Esophagus muscularis mucosa (tissue), 4 donors: ENCODE measurements around the gene DPF3. TPM values are rescaled to one million over a fixed set of nuclear protein-coding genes. Genes with fewer than 3 reads are reported as not detected.

Experiments used
- DNase-seq: peaks from one replicate; pipeline ENCODE4 v3.0.0-alpha.2; 2017; ENCODE audit errors: extremely low spot score
- H3K27ac ChIP-seq, 4 donors: fragments of 200-600 bp; sonication (generic); replicated peaks in 1 of 4; 1 replicate in 3 of 4; 2 replicates in 1 of 4; pipeline ENCODE4 v1.5.1; 2016 to 2019; ENCODE audit warnings: mild to moderate bottlenecking in 1 of 4
- H3K27me3 ChIP-seq, 4 donors: fragments of 200-600 bp; sonication (generic); one replicate each; pipeline versions ENCODE4 v1.5.1 to v1.6.0; 2016 to 2019
- H3K36me3 ChIP-seq, 4 donors: fragments of 200-600 bp; sonication (generic); one replicate each; pipeline ENCODE4 v1.5.1; 2016 to 2019
- H3K4me1 ChIP-seq, 4 donors: fragments of 200-600 bp; sonication (generic); one replicate each; pipeline ENCODE4 v1.5.1; 2016 to 2019
- H3K4me3 ChIP-seq, 4 donors: fragments of 200-600 bp; sonication (generic); 1 replicate in 2 of 4; 2 replicates in 2 of 4; pipeline ENCODE4 v1.5.1; 2016 to 2019; ENCODE audit warnings: mild to moderate bottlenecking in 4 of 4, moderate library complexity in 1 of 4
- H3K9me3 ChIP-seq, 4 donors: fragments of 200-600 bp; sonication (generic); 1 replicate in 3 of 4; 2 replicates in 1 of 4; pipeline ENCODE4 v1.5.1; 2016 to 2019
- CTCF ChIP-seq, 3 experiments: fragments of 200-600 bp in 2 of 3; fragments of 450-650 bp in 1 of 3; sonication (generic) in 2 of 3; IDR thresholded peaks; one replicate each; pipeline ENCODE4 v1.5.1; 2017 to 2019; ENCODE audit warnings: antibody characterized with exemption in 3 of 3, mild to moderate bottlenecking in 2 of 3, moderate library complexity in 1 of 3
- EP300 ChIP-seq: sonication (generic); formaldehyde crosslinking; IDR thresholded peaks from one replicate; pipeline ENCODE4 v1.6.1; 2017; ENCODE audit warnings: antibody characterized with exemption
- POLR2A ChIP-seq: fragments of 450-650 bp; IDR thresholded peaks from one replicate; pipeline ENCODE4 v1.6.1; 2017; ENCODE audit warnings: antibody characterized with exemption, moderate library complexity, mild to moderate bottlenecking, low read depth
- POLR2AphosphoS5 ChIP-seq, 2 donors: sonication (generic); formaldehyde crosslinking; IDR thresholded peaks; one replicate each; pipeline ENCODE4 v1.6.1; 2017; ENCODE audit warnings: antibody characterized with exemption in 2 of 2
- WGBS: methylation state at CpG from one replicate; pipeline ENCODE4 v1.1.5; 2018; 5-methylcytosine and 5-hydroxymethylcytosine counted together
- intact Hi-C: fragments of 100-400 bp; cut with DNase I; formaldehyde crosslinking; loops from one replicate; pipeline ENCODE4 v1.15.1; 2023
- total RNA-seq, 4 donors: library from RNA; depleted of rRNA; stranded (reverse); fragments of >200 nt; gene quantifications; one replicate each; pipeline versions ENCODE4 v1.1.0 to v1.2.1, GENCODE V29; 2016

Gene DPF3
- total RNA-seq, 4 donors from 2014 or later = 0.78 to 2.5 (median 1.7) TPM

GRCh38 chr14:72609205-72609916 lies 284.5 kb downstream of the DPF3 start:
- TF ChIP-seq POLR2AphosphoS5 (IDR thresholded peaks at IDR 0.05) = no peak
- TF ChIP-seq CTCF (IDR thresholded peaks at IDR 0.05) = no peak
- no peak for TF ChIP-seq EP300
- TF ChIP-seq POLR2A = no peak
- no peaks in the 10 kb centered on the region for H3K36me3 ChIP-seq
- H3K4me1 ChIP-seq = peaks cover 0 to 19% (median 11%) of the 10 kb centered on the region in 4 donors
- H3K27me3 ChIP-seq = no peaks in the 10 kb centered on the region
- intact Hi-C loops = no loop called here
- 89% methylated on average over 11 of the region's 12 CpGs for WGBS
- no peak overlapping the region for H3K4me3 ChIP-seq
- H3K27ac ChIP-seq = no peak overlapping the region
- H3K9me3 ChIP-seq = no peaks in the 10 kb centered on the region
- peak; percentile 89 for DNase-seq

GRCh38 chr14:72608391-72609204 lies 285.3 kb downstream of the DPF3 start:
- H3K36me3 ChIP-seq = no peaks in the 10 kb centered on the region
- 74% methylated on average over 8 of the region's 8 CpGs for WGBS
- intact Hi-C loops = no loop called here
- H3K27ac ChIP-seq = no peak overlapping the region
- peaks cover 0 to 11% (median 4%) of the 10 kb centered on the region in 4 donors for H3K4me1 ChIP-seq
- peak; percentile 81 for DNase-seq
- TF ChIP-seq POLR2AphosphoS5 (IDR thresholded peaks at IDR 0.05) (no peak), POLR2A (no peak), EP300 (no peak), CTCF (IDR thresholded peaks at IDR 0.05) (no peak)
- no peaks in the 10 kb centered on the region for H3K27me3 ChIP-seq
- no peak overlapping the region for H3K4me3 ChIP-seq
- no peaks in the 10 kb centered on the region for H3K9me3 ChIP-seq

GRCh38 chr14:72607386-72608130 lies 286.3 kb downstream of the DPF3 start:
- intact Hi-C loops = no loop called here
- peaks cover 0 to under 1% (median 0%) of the 10 kb centered on the region in 4 donors for H3K4me1 ChIP-seq
- no peaks in the 10 kb centered on the region for H3K27me3 ChIP-seq
- H3K36me3 ChIP-seq = no peaks in the 10 kb centered on the region
- DNase-seq = peak; percentile 87
- H3K4me3 ChIP-seq = no peak overlapping the region
- WGBS = 88% methylated on average over 10 of the region's 12 CpGs
- H3K27ac ChIP-seq = no peak overlapping the region
- H3K9me3 ChIP-seq = no peaks in the 10 kb centered on the region
- TF ChIP-seq POLR2A (no peak), POLR2AphosphoS5 (IDR thresholded peaks at IDR 0.05) (no peak), CTCF (IDR thresholded peaks at IDR 0.05) (no peak), EP300 (no peak)

GRCh38 chr14:72606879-72607278 lies 287.0 kb downstream of the DPF3 start:
- Histone ChIP-seq H3K4me3 (no peak overlapping the region), H3K4me1 (no peaks in the 10 kb centered on the region), H3K9me3 (no peaks in the 10 kb centered on the region), H3K36me3 (no peaks in the 10 kb centered on the region), H3K27ac (no peak overlapping the region), H3K27me3 (no peaks in the 10 kb centered on the region)
- intact Hi-C loops = no loop called here
- WGBS = 83% methylated on average over 1 of the region's 1 CpG
- TF ChIP-seq EP300 = no peak
- TF ChIP-seq POLR2A = no peak
- peak; percentile 53 for DNase-seq

GRCh38 chr14:72605921-72606220 lies 288.0 kb downstream of the DPF3 start:
- Histone ChIP-seq H3K27me3 (no peaks in the 10 kb centered on the region), H3K36me3 (no peaks in the 10 kb centered on the region), H3K9me3 (no peaks in the 10 kb centered on the region), H3K4me3 (no peak overlapping the region), H3K4me1 (no peaks in the 10 kb centered on the region), H3K27ac (no peak overlapping the region)
- intact Hi-C loops = no loop called here
- DNase-seq = peak; percentile 39
- TF ChIP-seq EP300 (no peak), CTCF (IDR thresholded peaks at IDR 0.05) (no peak), POLR2AphosphoS5 (IDR thresholded peaks at IDR 0.05) (no peak), POLR2A (no peak)
- WGBS = 94% methylated on average over 3 of the region's 3 CpGs
